ENCODE data around the gene ZNF536. TPM values are rescaled to one million over a fixed set of nuclear protein-coding genes. Genes with fewer than 3 reads are reported as not detected.

ZNF536 gene
- total and polyA plus RNA-seq, 2 donors (not counting 3 experiments of a cell fraction or from before 2014, with no cell fraction given) = not detected

DNA sequence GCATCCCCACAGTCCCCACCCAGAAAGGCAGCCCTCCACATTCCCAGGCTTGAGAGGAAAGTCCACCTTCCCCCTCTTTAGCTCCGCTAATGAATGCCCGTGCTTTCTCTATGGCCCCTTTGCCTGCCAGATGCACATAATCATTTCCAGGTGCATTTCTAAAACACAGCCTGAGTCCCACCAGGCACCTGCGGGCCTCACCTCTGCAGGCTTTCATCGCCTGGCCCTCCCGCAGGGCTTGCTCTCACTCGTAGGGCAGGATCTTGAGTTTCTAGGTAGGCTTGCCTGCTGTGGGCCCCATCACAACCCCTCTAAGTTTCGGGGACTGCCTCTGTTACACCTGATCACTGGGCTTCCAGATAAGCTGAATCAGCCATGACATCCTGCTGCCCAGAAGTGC is 173.6 kb downstream of the ZNF536 start:
- no peak for TF ChIP-seq EZH2 (IDR thresholded peaks at IDR 0.05; ENCODE audit: borderline replicate concordance, low read depth, low read length, severe bottlenecking)
- TF ChIP-seq MYC (IDR thresholded peaks at IDR 0.05; ENCODE audit: low read depth, low read length) = no peak
- TF ChIP-seq FOS (IDR thresholded peaks at IDR 0.05; ENCODE audit: borderline replicate concordance, insufficient read depth, low read length) = no peak
- no peak for TF ChIP-seq POLR2AphosphoS5 (IDR thresholded peaks at IDR 0.05; ENCODE audit: insufficient read depth, low read depth, low read length)
- TF ChIP-seq, protein P1, sequence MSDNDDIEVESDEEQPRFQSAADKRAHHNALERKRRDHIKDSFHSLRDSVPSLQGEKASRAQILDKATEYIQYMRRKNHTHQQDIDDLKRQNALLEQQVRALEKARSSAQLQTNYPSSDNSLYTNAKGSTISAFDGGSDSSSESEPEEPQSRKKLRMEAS (IDR thresholded peaks at IDR 0.05; ENCODE audit: insufficient read depth, insufficient read length) = no peak
- no peak for TF ChIP-seq CTCF (IDR thresholded peaks at IDR 0.05; ENCODE audit: extremely low read depth in 1 of 2, insufficient read depth in 1 of 2, low read depth in 1 of 2, low read length in 2 of 2)
- TF ChIP-seq JUN (IDR thresholded peaks at IDR 0.05; ENCODE audit: borderline replicate concordance, insufficient read depth, insufficient read length, low read depth) = no peak
- TF ChIP-seq GATA2 (IDR thresholded peaks at IDR 0.05; ENCODE audit: insufficient read depth, insufficient read length, low read depth, low read length) = no peak
- TF ChIP-seq POLR2A (IDR thresholded peaks at IDR 0.05; ENCODE audit: low read depth, low read length) = no peak
- Histone ChIP-seq H3K79me2 (ENCODE audit: control insufficient read depth, insufficient read depth, low read length) (no peaks in the 10 kb centered on the region), H3K27me3 (ENCODE audit: control insufficient read depth in 2 of 2, insufficient read depth in 2 of 2, low read length in 2 of 2) (no peaks in the 10 kb centered on the region), H3K4me3 (replicated peaks in 1 of 3; ENCODE audit: insufficient read depth in 1 of 3, low read depth in 1 of 3, low read length in 3 of 3) (no peak overlapping the region), H4K20me1 (replicated peaks; ENCODE audit: control insufficient read depth, extremely low read depth, insufficient read depth, low read length) (no peaks in the 10 kb centered on the region), H3K9me3 (replicated peaks; ENCODE audit: control insufficient read depth, insufficient read depth, low read length) (peaks cover 2% of the 10 kb centered on the region), H3K27ac (ENCODE audit: insufficient read depth, low read depth, low read length) (no peak overlapping the region), H3K4me2 (ENCODE audit: insufficient read depth, low read length) (no peak overlapping the region), H3K36me3 (ENCODE audit: control insufficient read depth in 2 of 2, extremely low read depth in 1 of 2, insufficient read depth in 2 of 2, low read length in 2 of 2) (no peaks in the 10 kb centered on the region), H3K4me1 (ENCODE audit: control insufficient read depth, extremely low read depth, insufficient read depth, low read length) (no peaks in the 10 kb centered on the region), H3K9ac (replicated peaks; ENCODE audit: extremely low read depth, insufficient read depth, low read length) (no peak overlapping the region), H2AFZ (ENCODE audit: low read depth, low read length) (no peak overlapping the region), H3K9me1 (replicated peaks; ENCODE audit: control insufficient read depth, extremely low read depth, insufficient read depth, low read length) (no peaks in the 10 kb centered on the region)
- DNase-seq (ENCODE audit: low read depth, low spot score) (no peak), FAIRE-seq (no peak)
- dilution Hi-C loops (cut with MboI; ENCODE audit: extremely low pct_ligation_motif_present, low sequenced_read_pairs) = no loop called here
- intact Hi-C loops (cut with micrococcal nuclease) = no loop called here
- no TSS peak for BruUV-seq (replicated peaks)
- ChIA-PET POLR2A (no interaction called here), CTCF (no interaction called here)
